ENCODE data around the gene MPZL2.

MPZL2 gene

GRCh38 chr11:118215262-118215661, 48.8 kb downstream of the MPZL2 start:
- Histone ChIP-seq H3K4me1 (ENCODE audit: control insufficient read depth, insufficient read depth, low read length, poor library complexity, severe bottlenecking) (peaks cover 52% of the 10 kb centered on the region), H3K27ac (ENCODE audit: insufficient read depth, low read length, poor library complexity, severe bottlenecking) (no peak overlapping the region), H3K9me3 (ENCODE audit: control insufficient read depth, low read length) (no peaks in the 10 kb centered on the region), H3K27me3 (replicated peaks; ENCODE audit: control insufficient read depth, insufficient read depth, low read length, poor library complexity, severe bottlenecking) (no peaks in the 10 kb centered on the region), H3K4me3 (ENCODE audit: insufficient read depth, low read depth, low read length, poor library complexity, severe bottlenecking) (peak overlapping the region; percentile 6), H3K36me3 (ENCODE audit: control insufficient read depth, insufficient read depth, low read length) (peaks cover 23% of the 10 kb centered on the region)
- no peak for DNase-seq

GRCh38 chr11:118214210-118214914, 49.7 kb downstream of the MPZL2 start:
- Histone ChIP-seq H3K4me1 (ENCODE audit: control insufficient read depth, insufficient read depth, low read length, poor library complexity, severe bottlenecking) (peaks cover 44% of the 10 kb centered on the region), H3K4me3 (ENCODE audit: insufficient read depth, low read depth, low read length, poor library complexity, severe bottlenecking) (no peak overlapping the region)
- no peak for DNase-seq

GRCh38 chr11:118213781-118214180, 50.3 kb downstream of the MPZL2 start:
- H3K36me3 ChIP-seq (ENCODE audit: control insufficient read depth, insufficient read depth, low read length) = peaks cover 28% of the 10 kb centered on the region
- H3K4me3 ChIP-seq (ENCODE audit: insufficient read depth, low read depth, low read length, poor library complexity, severe bottlenecking) = no peak overlapping the region
- DNase-seq = no peak
- H3K9me3 ChIP-seq (ENCODE audit: control insufficient read depth, low read length) = no peaks in the 10 kb centered on the region
- peaks cover 41% of the 10 kb centered on the region for H3K4me1 ChIP-seq (ENCODE audit: control insufficient read depth, insufficient read depth, low read length, poor library complexity, severe bottlenecking)
- H3K27me3 ChIP-seq (replicated peaks; ENCODE audit: control insufficient read depth, insufficient read depth, low read length, poor library complexity, severe bottlenecking) = no peaks in the 10 kb centered on the region
- no peak overlapping the region for H3K27ac ChIP-seq (ENCODE audit: insufficient read depth, low read length, poor library complexity, severe bottlenecking)

More at GRCh38 chr11:118214210-118214914, 49.7 kb downstream of the MPZL2 start:
- H3K27me3 ChIP-seq (replicated peaks; ENCODE audit: control insufficient read depth, insufficient read depth, low read length, poor library complexity, severe bottlenecking) = no peaks in the 10 kb centered on the region
- H3K36me3 ChIP-seq (ENCODE audit: control insufficient read depth, insufficient read depth, low read length) = peaks cover 28% of the 10 kb centered on the region
- H3K27ac ChIP-seq (ENCODE audit: insufficient read depth, low read length, poor library complexity, severe bottlenecking) = no peak overlapping the region
- H3K9me3 ChIP-seq (ENCODE audit: control insufficient read depth, low read length) = no peaks in the 10 kb centered on the region

- Histone ChIP-seq H3K27me3 (replicated peaks; ENCODE audit: control insufficient read depth, insufficient read depth, low read length, poor library complexity, severe bottlenecking) (no peaks in the 10 kb centered on the region), H3K9me3 (ENCODE audit: control insufficient read depth, low read length) (no peaks in the 10 kb centered on the region), H3K27ac (ENCODE audit: insufficient read depth, low read length, poor library complexity, severe bottlenecking) (no peak overlapping the region), H3K36me3 (ENCODE audit: control insufficient read depth, insufficient read depth, low read length) (peaks cover 28% of the 10 kb centered on the region), H3K4me3 (ENCODE audit: insufficient read depth, low read depth, low read length, poor library complexity, severe bottlenecking) (no peak overlapping the region), H3K4me1 (ENCODE audit: control insufficient read depth, insufficient read depth, low read length, poor library complexity, severe bottlenecking) (peaks cover 35% of the 10 kb centered on the region)
- no peak for DNase-seq
These were observed 50.9 kb downstream of the MPZL2 start for GRCh38 chr11:118213201-118213600.

GRCh38 chr11:118212781-118213191, 51.3 kb downstream of the MPZL2 start:
- H3K4me3 ChIP-seq (ENCODE audit: insufficient read depth, low read depth, low read length, poor library complexity, severe bottlenecking) = no peak overlapping the region
- peaks cover 33% of the 10 kb centered on the region for H3K4me1 ChIP-seq (ENCODE audit: control insufficient read depth, insufficient read depth, low read length, poor library complexity, severe bottlenecking)
- H3K27me3 ChIP-seq (replicated peaks; ENCODE audit: control insufficient read depth, insufficient read depth, low read length, poor library complexity, severe bottlenecking) = no peaks in the 10 kb centered on the region
- peaks cover 31% of the 10 kb centered on the region for H3K36me3 ChIP-seq (ENCODE audit: control insufficient read depth, insufficient read depth, low read length)
- no peak for DNase-seq
- H3K9me3 ChIP-seq (ENCODE audit: control insufficient read depth, low read length) = no peaks in the 10 kb centered on the region
- no peak overlapping the region for H3K27ac ChIP-seq (ENCODE audit: insufficient read depth, low read length, poor library complexity, severe bottlenecking)

- Histone ChIP-seq H3K36me3 (ENCODE audit: control insufficient read depth, insufficient read depth, low read length) (peaks cover 34% of the 10 kb centered on the region), H3K4me1 (ENCODE audit: control insufficient read depth, insufficient read depth, low read length, poor library complexity, severe bottlenecking) (peaks cover 31% of the 10 kb centered on the region), H3K9me3 (ENCODE audit: control insufficient read depth, low read length) (no peaks in the 10 kb centered on the region), H3K4me3 (ENCODE audit: insufficient read depth, low read depth, low read length, poor library complexity, severe bottlenecking) (no peak overlapping the region), H3K27ac (ENCODE audit: insufficient read depth, low read length, poor library complexity, severe bottlenecking) (no peak overlapping the region), H3K27me3 (replicated peaks; ENCODE audit: control insufficient read depth, insufficient read depth, low read length, poor library complexity, severe bottlenecking) (no peaks in the 10 kb centered on the region)
- DNase-seq = no peak
These were observed 51.9 kb downstream of the MPZL2 start for GRCh38 chr11:118212131-118212725.

- no peak for DNase-seq
- no peaks in the 10 kb centered on the region for H3K27me3 ChIP-seq (replicated peaks; ENCODE audit: control insufficient read depth, insufficient read depth, low read length, poor library complexity, severe bottlenecking)
- peaks cover 35% of the 10 kb centered on the region for H3K4me1 ChIP-seq (ENCODE audit: control insufficient read depth, insufficient read depth, low read length, poor library complexity, severe bottlenecking)
These were observed 53.1 kb downstream of the MPZL2 start for GRCh38 chr11:118211006-118211405.

GRCh38 chr11:118210323-118210722, 53.8 kb downstream of the MPZL2 start:
- H3K27me3 ChIP-seq (replicated peaks; ENCODE audit: control insufficient read depth, insufficient read depth, low read length, poor library complexity, severe bottlenecking) = no peaks in the 10 kb centered on the region
- peaks cover 37% of the 10 kb centered on the region for H3K36me3 ChIP-seq (ENCODE audit: control insufficient read depth, insufficient read depth, low read length)
- no peak overlapping the region for H3K4me3 ChIP-seq (ENCODE audit: insufficient read depth, low read depth, low read length, poor library complexity, severe bottlenecking)
- no peak overlapping the region for H3K27ac ChIP-seq (ENCODE audit: insufficient read depth, low read length, poor library complexity, severe bottlenecking)
- no peak for DNase-seq
- peaks cover 29% of the 10 kb centered on the region for H3K4me1 ChIP-seq (ENCODE audit: control insufficient read depth, insufficient read depth, low read length, poor library complexity, severe bottlenecking)
- H3K9me3 ChIP-seq (ENCODE audit: control insufficient read depth, low read length) = no peaks in the 10 kb centered on the region

More at GRCh38 chr11:118211006-118211405, 53.1 kb downstream of the MPZL2 start:
- Histone ChIP-seq H3K27ac (ENCODE audit: insufficient read depth, low read length, poor library complexity, severe bottlenecking) (no peak overlapping the region), H3K36me3 (ENCODE audit: control insufficient read depth, insufficient read depth, low read length) (peaks cover 34% of the 10 kb centered on the region), H3K4me3 (ENCODE audit: insufficient read depth, low read depth, low read length, poor library complexity, severe bottlenecking) (no peak overlapping the region), H3K9me3 (ENCODE audit: control insufficient read depth, low read length) (no peaks in the 10 kb centered on the region)

- H3K9me3 ChIP-seq (ENCODE audit: control insufficient read depth, low read length) = no peaks in the 10 kb centered on the region
- no peaks in the 10 kb centered on the region for H3K27me3 ChIP-seq (replicated peaks; ENCODE audit: control insufficient read depth, insufficient read depth, low read length, poor library complexity, severe bottlenecking)
- no peak overlapping the region for H3K27ac ChIP-seq (ENCODE audit: insufficient read depth, low read length, poor library complexity, severe bottlenecking)
- no peak for DNase-seq
- peaks cover 40% of the 10 kb centered on the region for H3K36me3 ChIP-seq (ENCODE audit: control insufficient read depth, insufficient read depth, low read length)
- peaks cover 27% of the 10 kb centered on the region for H3K4me1 ChIP-seq (ENCODE audit: control insufficient read depth, insufficient read depth, low read length, poor library complexity, severe bottlenecking)
- H3K4me3 ChIP-seq (ENCODE audit: insufficient read depth, low read depth, low read length, poor library complexity, severe bottlenecking) = no peak overlapping the region
These were observed 55.1 kb downstream of the MPZL2 start for GRCh38 chr11:118209033-118209432.

GRCh38 chr11:118207079-118207478, 57.0 kb downstream of the MPZL2 start:
- H3K4me1 ChIP-seq (ENCODE audit: control insufficient read depth, insufficient read depth, low read length, poor library complexity, severe bottlenecking) = peaks cover 42% of the 10 kb centered on the region

More at GRCh38 chr11:118207079-118207478, 57.0 kb downstream of the MPZL2 start:
- Histone ChIP-seq H3K9me3 (ENCODE audit: control insufficient read depth, low read length) (no peaks in the 10 kb centered on the region), H3K36me3 (ENCODE audit: control insufficient read depth, insufficient read depth, low read length) (peaks cover 36% of the 10 kb centered on the region), H3K27ac (ENCODE audit: insufficient read depth, low read length, poor library complexity, severe bottlenecking) (peak overlapping the region; percentile 50), H3K4me3 (ENCODE audit: insufficient read depth, low read depth, low read length, poor library complexity, severe bottlenecking) (no peak overlapping the region), H3K27me3 (replicated peaks; ENCODE audit: control insufficient read depth, insufficient read depth, low read length, poor library complexity, severe bottlenecking) (no peaks in the 10 kb centered on the region)
- DNase-seq = no peak

All from effector memory CD4-positive, alpha-beta T cell (primary cell).